Kidney (tissue), 14 donors: ENCODE results near the gene GPRC5A. TPM values are rescaled to one million over a fixed set of nuclear protein-coding genes. Genes with fewer than 3 reads are reported as not detected.
A peak's percentile ranks its signal among the peaks of the same experiment; 100 is the strongest.
"Not testable (repeated sequence)": the region's sequence is repeated elsewhere in the genome, so short reads cannot be mapped to it uniquely, and the experiment has no call there.

Experiments
- DNase-seq, 5 donors: peaks; one replicate each; pipeline ENCODE4 v3.0.0-alpha.2; 2013 to 2020
- FAIRE-seq: peaks from 2 replicates; lab custom pipeline; 2012; peaks lifted over from hg19 to GRCh38; lab: Jason Lieb, UNC
- H3K27ac ChIP-seq, 2 donors: one replicate each; pipeline ENCODE4 v1.7.0; 2013; ENCODE audit warnings: low read depth in 2 of 2, low read length in 2 of 2, inconsistent platforms in 1 of 2
- H3K27me3 ChIP-seq: one replicate; pipeline ENCODE4 v1.7.1; 2013; ENCODE audit warnings: low read length, inconsistent platforms; ENCODE audit not compliant: control insufficient read depth, insufficient read depth
- H3K36me3 ChIP-seq, 3 donors: one replicate each; pipeline versions ENCODE4 v1.7.0 to v1.7.1; 2013; ENCODE audit warnings: low read length in 3 of 3, control low read depth in 1 of 3, inconsistent platforms in 1 of 3; ENCODE audit not compliant: insufficient read depth in 3 of 3, control insufficient read depth in 2 of 3
- H3K4me1 ChIP-seq, 3 donors: one replicate each; pipeline versions ENCODE4 v1.7.0 to v1.7.1; 2013; ENCODE audit warnings: low read length in 3 of 3, inconsistent platforms in 1 of 3, low read depth in 1 of 3; ENCODE audit not compliant: control insufficient read depth in 2 of 3, insufficient read depth in 2 of 3
- H3K4me3 ChIP-seq, 3 donors: one replicate each; pipeline versions ENCODE4 v1.7.0 to v1.8.1; 2013; ENCODE audit warnings: low read length in 3 of 3, control low read depth in 1 of 3, inconsistent platforms in 1 of 3
- H3K9ac ChIP-seq, 3 donors: one replicate each; pipeline versions ENCODE4 v1.7.0 to v1.7.1; 2013; ENCODE audit warnings: low read length in 3 of 3, control low read depth in 1 of 3, inconsistent platforms in 1 of 3
- H3K9me3 ChIP-seq, 3 donors: one replicate each; pipeline versions ENCODE4 v1.7.0 to v1.7.1; 2013; ENCODE audit warnings: low read length in 3 of 3, control low read depth in 1 of 3, inconsistent platforms in 1 of 3; ENCODE audit not compliant: control insufficient read depth in 2 of 3, insufficient read depth in 1 of 3
- CTCF ChIP-seq: IDR thresholded peaks from 3 replicates; pipeline ENCODE4 v1.5.1; 2012; ENCODE audit warnings: mild to moderate bottlenecking, moderate library complexity, borderline replicate concordance; ENCODE audit not compliant: insufficient read depth; ENCODE audit errors: extremely low read depth
- intact Hi-C: fragments of 100-400 bp; cut with DNase I; formaldehyde crosslinking; loops from one replicate; pipeline ENCODE4 v1.11.1; 2022
- polyA plus RNA-seq: library from polyadenylated mRNA; stranded (reverse); fragments of 350-450 nt; fragmentation: Illumina TruSeq; extraction: RNeasy Lipid Tissue Mini Kit (QIAGEN cat#74804); gene quantifications from one replicate; pipeline ENCODE4 v1.2.3, GENCODE V29; 2014; ENCODE audit warnings: low read depth, low replicate concordance; ENCODE audit not compliant: insufficient read depth
- total RNA-seq: library from RNA; stranded (reverse); fragmentation: NEBNext Ultra II Directional; extraction: Animal tissue kit (Norgen Biotek cat#: 25700); gene quantifications from one replicate; pipeline ENCODE4 v1.2.1, GENCODE V29; 2021
- donor health status: control.
- donor health status: control.
- donor health status: control.
- donor health status: control.
- donor health status: control.
- donor health status: DM: yes; HTN: yes; CAD: no.
- donor health status: Normal renal cell carcinoma (clear cell type).

The GPRC5A gene
- total and polyA plus RNA-seq, 2 donors from 2014 or later = 6.3 to 60.6 TPM

DNA sequence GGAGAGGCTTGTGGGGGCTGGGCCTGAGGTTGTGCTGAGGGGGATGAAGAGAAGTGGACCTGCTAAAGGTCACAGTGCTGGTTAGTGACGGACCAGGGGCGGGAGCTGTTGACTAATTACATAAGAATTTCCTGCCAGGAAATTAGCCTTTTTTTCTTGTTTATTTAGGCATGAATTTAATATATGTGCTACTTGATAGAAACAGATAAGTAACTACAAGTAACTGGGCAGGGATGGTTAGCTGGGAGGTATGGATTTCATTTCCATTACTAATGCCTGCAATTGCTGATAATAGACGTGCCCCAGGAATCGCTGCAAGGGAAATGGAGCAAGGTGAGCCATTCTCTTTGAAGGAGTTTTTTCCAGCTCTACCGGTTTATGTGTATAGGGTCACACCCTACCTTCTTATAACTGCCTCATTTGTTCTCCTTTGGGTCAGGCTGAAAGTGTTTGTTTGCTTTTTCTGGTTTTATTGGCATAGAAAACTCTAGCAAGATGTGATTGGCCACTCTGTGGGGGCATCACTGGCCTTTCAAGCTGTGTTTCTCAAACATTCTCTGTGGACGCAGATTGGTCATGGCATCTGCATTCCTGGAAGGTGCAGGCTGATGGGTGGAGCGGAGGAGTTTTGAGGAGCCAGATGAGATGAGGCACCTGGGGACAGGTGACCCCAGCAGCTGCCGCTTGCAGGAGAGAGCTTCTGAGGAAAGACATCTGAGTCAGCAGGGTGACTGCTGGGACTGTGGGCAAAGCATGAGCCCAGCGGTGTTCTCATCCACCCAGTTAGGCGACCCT, 19.0 kb upstream of the GPRC5A start:
- Histone ChIP-seq H3K4me3 (no peak overlapping the region), H3K27ac (no peak overlapping the region), H3K9ac (no peak overlapping the region), H3K4me1 (peaks cover 0 to 7% (median 0%) of the 10 kb centered on the region in 3 donors), H3K27me3 (no peaks in the 10 kb centered on the region), H3K36me3 (no peaks in the 10 kb centered on the region), H3K9me3 (no peaks in the 10 kb centered on the region)
- intact Hi-C loops = no loop called here
- DNase-seq (peak in 3 of 5 donors; percentile 39 to 71 (median 69)), FAIRE-seq (no peak)
- TF ChIP-seq CTCF = no peak

- H3K9me3 ChIP-seq = no peaks in the 10 kb centered on the region
Observed at GRCh38 chr12:12872934-12873275, 18.5 kb upstream of the GPRC5A start.

DNA sequence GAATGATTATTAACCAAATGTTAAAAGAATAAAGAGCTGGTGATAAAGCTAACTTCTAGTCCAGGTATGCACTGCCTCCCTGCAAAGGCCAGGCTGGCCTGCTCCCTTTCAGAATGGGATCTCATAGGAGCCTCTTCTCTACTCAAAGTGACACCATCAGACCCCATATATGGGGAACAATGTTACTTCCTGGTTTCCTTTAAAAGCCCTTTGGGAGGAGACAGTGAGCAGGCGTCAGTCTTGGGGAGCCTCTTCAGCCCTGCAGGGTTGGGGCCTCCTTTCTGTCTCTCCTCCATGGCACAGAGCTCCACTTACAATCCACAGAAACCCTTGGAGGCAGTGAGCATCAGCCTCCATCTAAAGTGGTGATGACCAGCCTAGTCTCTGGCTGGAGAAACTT, 17.3 kb upstream of the GPRC5A start:
- Histone ChIP-seq H3K9me3 (no peaks in the 10 kb centered on the region), H3K27ac (no peak overlapping the region), H3K4me3 (no peak overlapping the region), H3K9ac (no peak overlapping the region), H3K36me3 (no peaks in the 10 kb centered on the region), H3K4me1 (peaks cover 0 to 7% (median 0%) of the 10 kb centered on the region in 3 donors), H3K27me3 (no peaks in the 10 kb centered on the region)
- DNase-seq (no peak), FAIRE-seq (no peak)
- intact Hi-C loops = no loop called here
- TF ChIP-seq CTCF = no peak

More at GRCh38 chr12:12872934-12873275, 18.5 kb upstream of the GPRC5A start:
- FAIRE-seq = no peak
- no peak overlapping the region for H3K4me3 ChIP-seq
- intact Hi-C loops = no loop called here
- no peaks in the 10 kb centered on the region for H3K27me3 ChIP-seq
- peaks cover 0 to 7% (median 0%) of the 10 kb centered on the region in 3 donors for H3K4me1 ChIP-seq
- H3K9ac ChIP-seq = no peak overlapping the region
- no peaks in the 10 kb centered on the region for H3K36me3 ChIP-seq
- no peak for DNase-seq
- no peak overlapping the region for H3K27ac ChIP-seq
- TF ChIP-seq CTCF = no peak

DNA sequence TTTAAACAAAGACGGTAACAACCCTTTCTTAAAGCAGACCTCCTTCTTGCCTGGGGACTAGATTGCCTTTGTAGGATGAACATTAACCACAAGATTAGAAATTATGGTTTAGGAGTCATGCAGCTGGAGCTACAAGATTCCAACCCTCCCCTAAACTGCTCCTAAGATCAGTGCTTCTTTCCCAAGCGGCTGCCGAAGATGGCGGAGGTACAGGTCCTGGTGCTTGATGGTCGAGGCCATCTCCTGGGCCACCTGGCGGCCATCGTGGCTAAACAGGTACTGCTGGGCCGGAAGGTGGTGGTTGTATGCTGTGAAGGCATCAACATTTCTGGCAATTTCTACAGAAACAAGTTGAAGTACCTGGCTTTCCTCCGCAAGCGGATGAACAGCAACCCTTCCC, 16.1 kb upstream of the GPRC5A start:
- not testable (repeated sequence) for H3K9me3 ChIP-seq, DNase-seq

More for the DNA sequence above, 16.1 kb upstream of the GPRC5A start:
- H3K36me3 ChIP-seq, FAIRE-seq, H3K4me3 ChIP-seq, H3K9ac ChIP-seq, H3K27me3 ChIP-seq, H3K27ac ChIP-seq, H3K4me1 ChIP-seq, intact Hi-C loops: not testable (repeated sequence)
